ENCODE measurements around the gene OARD1. TPM values are rescaled to one million over a fixed set of nuclear protein-coding genes. Genes with fewer than 3 reads are reported as not detected.

The OARD1 gene
- total and polyA plus RNA-seq, 3 donors from 2014 or later: 47.6 to 90.8 (median 55.8) TPM

GRCh38 chr6:41072836-41073202 lies 663 bp upstream of the OARD1 start, which contains the start of gene NFYA:
TSS of gene NFYA (plus strand) at chr6:41072974. CDS start at chr6:41079090, 6,116 bp downstream.
- intact Hi-C loops (cut with DNase I; ENCODE audit: low total_unique reads): no loop called here
- Histone ChIP-seq H3K4me3 (peak within 1 kb of the TSS; percentile 91 to 92), H3K9me3 (no peaks in the 10 kb centered on the region), H3K36me3 (ENCODE audit: low read depth, missing control alignments) (no peaks in the 10 kb centered on the region), H3K4me1 (peaks cover 16% of the 10 kb centered on the region), H3K27me3 (no peaks in the 10 kb centered on the region), H3K27ac (peak within 1 kb of the TSS; percentile 98 to 100)
- TF ChIP-seq, protein P1, sequence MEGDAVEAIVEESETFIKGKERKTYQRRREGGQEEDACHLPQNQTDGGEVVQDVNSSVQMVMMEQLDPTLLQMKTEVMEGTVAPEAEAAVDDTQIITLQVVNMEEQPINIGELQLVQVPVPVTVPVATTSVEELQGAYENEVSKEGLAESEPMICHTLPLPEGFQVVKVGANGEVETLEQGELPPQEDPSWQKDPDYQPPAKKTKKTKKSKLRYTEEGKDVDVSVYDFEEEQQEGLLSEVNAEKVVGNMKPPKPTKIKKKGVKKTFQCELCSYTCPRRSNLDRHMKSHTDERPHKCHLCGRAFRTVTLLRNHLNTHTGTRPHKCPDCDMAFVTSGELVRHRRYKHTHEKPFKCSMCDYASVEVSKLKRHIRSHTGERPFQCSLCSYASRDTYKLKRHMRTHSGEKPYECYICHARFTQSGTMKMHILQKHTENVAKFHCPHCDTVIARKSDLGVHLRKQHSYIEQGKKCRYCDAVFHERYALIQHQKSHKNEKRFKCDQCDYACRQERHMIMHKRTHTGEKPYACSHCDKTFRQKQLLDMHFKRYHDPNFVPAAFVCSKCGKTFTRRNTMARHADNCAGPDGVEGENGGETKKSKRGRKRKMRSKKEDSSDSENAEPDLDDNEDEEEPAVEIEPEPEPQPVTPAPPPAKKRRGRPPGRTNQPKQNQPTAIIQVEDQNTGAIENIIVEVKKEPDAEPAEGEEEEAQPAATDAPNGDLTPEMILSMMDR (IDR thresholded peaks at IDR 0.05): no peak
- no peak for TF ChIP-seq POLR2A (IDR thresholded peaks at IDR 0.05)
- WGBS, 2 donors: 0% methylated on average over 12 to 24 of the region's 37 CpGs
- DNase-seq: no peak

- peak overlapping the region; percentile 91 to 92 for H3K4me3 ChIP-seq
- H3K36me3 ChIP-seq (ENCODE audit: low read depth, missing control alignments): no peaks in the 10 kb centered on the region
- H3K4me1 ChIP-seq: peaks cover 18% of the 10 kb centered on the region
- peak; percentile 89 for DNase-seq
- WGBS, 2 donors: 1% methylated on average over 16 of the region's 16 CpGs
- H3K27me3 ChIP-seq: no peaks in the 10 kb centered on the region
- intact Hi-C loops (cut with DNase I; ENCODE audit: low total_unique reads): no loop called here
- H3K27ac ChIP-seq: peak overlapping the region; percentile 97 to 100
- TF ChIP-seq, protein P1 (IDR thresholded peaks at IDR 0.05): no peak
- peak; percentile 20 for TF ChIP-seq POLR2A (IDR thresholded peaks at IDR 0.05)
- no peaks in the 10 kb centered on the region for H3K9me3 ChIP-seq
Measured at GRCh38 chr6:41071501-41071922, 644 bp downstream of the OARD1 start.

- TF ChIP-seq, protein P1 (IDR thresholded peaks at IDR 0.05): peak; percentile 75 to 93 (median 79)
- TF ChIP-seq POLR2A (IDR thresholded peaks at IDR 0.05): no peak
- no peaks in the 10 kb centered on the region for H3K36me3 ChIP-seq (ENCODE audit: low read depth, missing control alignments)
- intact Hi-C loops (cut with DNase I; ENCODE audit: low total_unique reads): no loop called here
Measured at GRCh38 chr6:41066867-41067304, 5.3 kb downstream of the OARD1 start.

DNA sequence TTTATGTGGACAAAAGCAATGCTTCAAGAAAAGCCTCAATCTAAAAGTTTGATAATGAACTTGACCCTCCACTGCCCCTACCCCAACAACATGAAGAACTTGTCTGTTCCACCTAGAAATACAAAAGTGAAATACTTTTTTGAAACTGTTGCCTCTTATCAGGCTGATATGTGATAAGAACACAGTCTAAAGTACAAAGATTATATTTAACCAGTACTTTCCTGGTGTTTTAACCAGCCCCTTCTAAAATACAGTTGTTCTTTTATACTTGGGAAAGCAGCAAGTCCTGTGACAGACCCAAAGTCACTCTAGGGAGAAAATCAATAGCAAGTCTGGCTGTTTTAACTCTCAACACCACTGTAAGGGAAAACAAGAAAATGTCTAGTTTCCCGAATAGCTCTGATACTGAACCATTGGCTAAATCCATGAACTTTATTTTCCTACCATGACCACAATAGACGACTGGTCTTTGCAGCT lies 6.6 kb downstream of the OARD1 start:
- H3K36me3 ChIP-seq (ENCODE audit: low read depth, missing control alignments): no peaks in the 10 kb centered on the region
- no peak for DNase-seq
- intact Hi-C loops (cut with DNase I; ENCODE audit: low total_unique reads): no loop called here

More at GRCh38 chr6:41066867-41067304, 5.3 kb downstream of the OARD1 start:
- peaks cover 14% of the 10 kb centered on the region for H3K4me1 ChIP-seq
- H3K9me3 ChIP-seq: no peaks in the 10 kb centered on the region
- peak; percentile 86 for DNase-seq
- no peaks in the 10 kb centered on the region for H3K27me3 ChIP-seq
- no peak overlapping the region for H3K4me3 ChIP-seq
- H3K27ac ChIP-seq: no peak overlapping the region
- WGBS, 2 donors: 43 to 46% methylated on average over 3 of the region's 3 CpGs

More for the DNA sequence above, 6.6 kb downstream of the OARD1 start:
- no peaks in the 10 kb centered on the region for H3K27me3 ChIP-seq
- no peak overlapping the region for H3K27ac ChIP-seq
- H3K4me1 ChIP-seq: peaks cover 9% of the 10 kb centered on the region
- H3K9me3 ChIP-seq: no peaks in the 10 kb centered on the region
- WGBS, 2 donors: 74 to 93% methylated on average over 2 of the region's 2 CpGs
- no peak overlapping the region for H3K4me3 ChIP-seq
- TF ChIP-seq, protein P1 (IDR thresholded peaks at IDR 0.05): no peak
- no peak for TF ChIP-seq POLR2A (IDR thresholded peaks at IDR 0.05)
